PC-9 (cell line): ENCODE results near the gene CPPED1.

Source experiments
- CTCF ChIP-seq: fragments of 200-600 bp; sonication (generic); conservative IDR thresholded peaks from 2 replicates; pipeline ENCODE4 v1.6.1; 2017; ENCODE audit warnings: mixed run types, antibody characterized with exemption, mild to moderate bottlenecking, moderate library complexity
- EZH2 ChIP-seq: fragments of 200-600 bp; sonication (generic); IDR thresholded peaks from 2 replicates; pipeline ENCODE4 v1.8.0; 2017; ENCODE audit warnings: antibody characterized with exemption, low read depth

GRCh38 chr16:12709807-12710206 is 93.9 kb downstream of the CPPED1 start:
- TF ChIP-seq CTCF (no peak), EZH2 (no peak)
